ENCODE results near the gene STS. TPM values are rescaled to one million over a fixed set of nuclear protein-coding genes. Genes with fewer than 3 reads are reported as not detected.
A peak's percentile ranks its signal among the peaks of the same experiment; 100 is the strongest.

STS gene
- total and polyA plus RNA-seq, 4 experiments from 2014 or later: 0.04 to 1.7 (median 0.83) TPM

DNA sequence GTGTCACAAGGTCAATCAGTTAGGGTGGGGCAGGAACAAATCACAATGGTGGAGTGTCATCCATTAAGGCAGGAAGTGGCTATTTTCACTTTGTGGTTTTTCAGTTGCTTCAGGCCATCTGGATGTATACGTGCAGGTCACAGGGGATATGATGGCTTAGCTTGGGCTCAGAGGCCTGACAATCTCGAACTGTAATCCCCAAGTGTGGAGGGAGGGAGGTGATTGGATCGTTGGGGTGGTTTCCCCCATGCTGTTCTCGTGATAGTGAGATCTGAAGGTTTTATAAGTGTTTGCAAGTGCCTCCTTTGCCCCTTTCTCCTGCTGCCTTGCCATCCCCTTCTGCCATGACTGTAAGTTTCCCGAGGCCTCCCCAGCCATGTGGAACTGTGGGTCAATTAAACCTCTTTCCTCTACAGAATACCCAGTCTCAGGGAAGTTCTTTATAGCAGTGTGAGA is 36.7 kb upstream of the STS start:
- H3K4me3 ChIP-seq (ENCODE audit: low read length in 2 of 2): no peak overlapping the region
- intact Hi-C loops (cut with micrococcal nuclease): no loop called here
- peak overlapping the region in 2 of 8 donors; percentile 12 to 44 for H3K4me3 Mint-ChIP-seq

DNA sequence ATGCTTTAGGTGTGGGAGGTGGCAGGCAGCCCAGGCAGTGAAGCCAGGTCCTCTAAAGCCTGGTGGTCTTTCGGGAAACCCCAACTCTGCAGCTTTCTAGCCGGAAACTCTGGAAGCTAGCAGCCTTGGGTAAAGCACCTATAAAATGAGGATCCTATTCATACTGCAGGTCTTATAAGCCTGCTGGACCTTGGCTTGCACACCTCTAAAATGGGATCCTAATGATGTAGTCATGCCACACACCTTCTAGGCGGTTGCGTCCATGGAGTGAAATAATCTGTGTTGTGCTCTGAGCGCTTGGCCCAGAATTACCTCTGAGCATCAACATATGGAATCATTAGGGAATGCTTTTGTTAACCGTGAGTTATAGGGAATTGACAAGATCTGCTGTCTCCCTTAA is 36.0 kb upstream of the STS start:
- no peak overlapping the region for H3K4me3 ChIP-seq (ENCODE audit: low read length in 2 of 2)
- no peaks in the 10 kb centered on the region for H3K27me3 Mint-ChIP-seq
- H3K36me3 Mint-ChIP-seq: peaks cover 9 to 22% of the 10 kb centered on the region in 2 donors
- H3K9me3 ChIP-seq (ENCODE audit: control insufficient read depth in 1 of 2, low read length in 2 of 2): no peaks in the 10 kb centered on the region
- peak overlapping the region in 1 of 7 donors; percentile 12 for H3K27ac Mint-ChIP-seq
- no peak overlapping the region for H3K4me3 Mint-ChIP-seq
- H3K27ac ChIP-seq (ENCODE audit: low read depth, low read length): no peak overlapping the region
- H3K36me3 ChIP-seq (ENCODE audit: insufficient read depth, low read length): no peaks in the 10 kb centered on the region
- intact Hi-C loops (cut with micrococcal nuclease): no loop called here
- H3K4me1 ChIP-seq (ENCODE audit: insufficient read depth, low read length): peaks cover 5% of the 10 kb centered on the region
- no peaks in the 10 kb centered on the region for H3K9me3 Mint-ChIP-seq
- ChIA-PET CTCF (ENCODE audit: partially characterized antibody) (no interaction called here), POLR2A (ENCODE audit: partially characterized antibody) (no interaction called here)
- H3K4me1 Mint-ChIP-seq: peaks cover 14 to 51% (median 26%) of the 10 kb centered on the region in 4 donors
- DNase-seq: no peak
- H3K27me3 ChIP-seq (ENCODE audit: insufficient read depth, low read length): no peaks in the 10 kb centered on the region

More for the DNA sequence above, 36.7 kb upstream of the STS start:
- Mint-ChIP-seq H3K36me3 (peaks cover 10 to 21% of the 10 kb centered on the region in 2 donors), H3K27ac (peak overlapping the region in 6 of 7 donors; percentile 14 to 83 (median 64)), H3K4me1 (peaks cover 14 to 51% (median 26%) of the 10 kb centered on the region in 4 donors), H3K27me3 (no peaks in the 10 kb centered on the region), H3K9me3 (no peaks in the 10 kb centered on the region)
- CTCF ChIA-PET (ENCODE audit: partially characterized antibody): no interaction called here
- DNase-seq: peak in 1 of 5 donors; percentile 2
- Histone ChIP-seq H3K4me1 (ENCODE audit: insufficient read depth, low read length) (peaks cover 5% of the 10 kb centered on the region), H3K27ac (ENCODE audit: low read depth, low read length) (no peak overlapping the region), H3K36me3 (ENCODE audit: insufficient read depth, low read length) (no peaks in the 10 kb centered on the region), H3K27me3 (ENCODE audit: insufficient read depth, low read length) (no peaks in the 10 kb centered on the region), H3K9me3 (ENCODE audit: control insufficient read depth in 1 of 2, low read length in 2 of 2) (no peaks in the 10 kb centered on the region)
- POLR2A ChIA-PET (ENCODE audit: partially characterized antibody): no interaction called here

DNA sequence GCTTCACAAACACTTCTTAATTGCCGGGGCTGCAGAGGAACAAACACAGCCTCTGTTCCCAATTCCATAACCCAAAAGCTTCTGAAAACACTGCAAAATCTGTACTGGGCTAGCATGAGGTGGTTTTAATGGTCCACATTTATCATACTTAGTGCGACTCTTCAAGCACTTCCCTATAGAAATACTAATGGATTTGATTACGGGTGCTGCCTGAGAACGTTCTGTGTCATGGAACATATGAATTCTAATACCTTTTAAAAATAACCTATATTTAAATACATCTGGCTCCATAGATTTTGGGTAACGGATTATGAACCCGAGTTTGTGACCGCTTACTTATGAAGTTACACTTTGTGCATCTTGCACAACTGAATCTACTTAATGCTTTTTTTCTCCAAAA is 35.4 kb upstream of the STS start:
- intact Hi-C loops (cut with micrococcal nuclease): no loop called here
- peaks cover 7 to 27% of the 10 kb centered on the region in 2 donors for H3K36me3 Mint-ChIP-seq
- peaks cover 0 to under 1% (median 0%) of the 10 kb centered on the region in 8 donors for H3K9me3 Mint-ChIP-seq
- DNase-seq: no peak
- Histone ChIP-seq H3K4me3 (ENCODE audit: low read length in 2 of 2) (no peak overlapping the region), H3K9me3 (ENCODE audit: control insufficient read depth in 1 of 2, low read length in 2 of 2) (no peaks in the 10 kb centered on the region), H3K36me3 (ENCODE audit: insufficient read depth, low read length) (no peaks in the 10 kb centered on the region), H3K27me3 (ENCODE audit: insufficient read depth, low read length) (no peaks in the 10 kb centered on the region), H3K27ac (ENCODE audit: low read depth, low read length) (no peak overlapping the region), H3K4me1 (ENCODE audit: insufficient read depth, low read length) (peaks cover 5% of the 10 kb centered on the region)
- H3K27me3 Mint-ChIP-seq: no peaks in the 10 kb centered on the region
- peaks cover 14 to 50% (median 27%) of the 10 kb centered on the region in 4 donors for H3K4me1 Mint-ChIP-seq
- H3K4me3 Mint-ChIP-seq: no peak overlapping the region
- no peak overlapping the region for H3K27ac Mint-ChIP-seq
- CTCF ChIA-PET (ENCODE audit: partially characterized antibody): no interaction called here
- POLR2A ChIA-PET (ENCODE audit: partially characterized antibody): no interaction called here

DNA sequence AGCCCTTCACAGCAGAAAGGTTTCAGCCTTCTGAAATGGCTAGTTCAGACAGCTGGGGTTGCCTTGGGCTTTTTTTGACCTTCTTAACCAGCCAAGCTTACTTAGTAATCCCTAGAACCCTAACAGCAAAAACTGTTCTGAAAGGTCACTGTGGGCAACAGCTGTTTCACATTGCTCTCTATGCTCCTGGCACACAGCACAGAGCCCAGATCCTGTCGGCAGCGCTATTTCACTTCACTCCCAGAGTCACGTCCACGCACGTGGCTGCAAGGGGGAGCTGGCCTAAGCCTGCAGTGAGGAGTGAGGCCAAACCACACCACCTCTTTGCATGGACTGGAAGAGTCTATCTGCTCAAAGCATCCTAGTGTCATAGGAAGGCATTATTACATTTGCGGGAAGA is 32.0 kb upstream of the STS start:
- no peak overlapping the region for H3K4me3 Mint-ChIP-seq
- H3K27ac Mint-ChIP-seq: peak overlapping the region in 1 of 7 donors; percentile 31

DNA sequence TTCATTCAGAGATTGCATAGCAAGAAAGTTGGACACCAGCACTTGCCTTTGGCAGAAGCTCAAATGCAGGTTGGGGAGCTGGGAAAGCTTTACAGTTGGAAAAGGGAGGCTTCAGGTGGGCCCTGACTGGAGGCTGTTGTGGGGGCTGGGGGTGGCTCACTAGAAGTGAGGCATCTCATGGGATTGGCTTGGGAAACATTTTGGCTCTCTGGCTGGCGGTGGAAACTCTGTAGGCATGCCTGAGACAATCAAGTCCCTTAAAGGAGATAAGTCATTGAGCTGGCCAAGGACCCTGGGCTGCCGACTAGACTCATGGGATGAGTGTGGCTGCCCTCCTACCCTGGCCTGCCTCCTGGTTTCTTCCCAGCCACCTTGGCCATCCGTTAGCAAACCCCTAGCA is 31.4 kb upstream of the STS start:
- H3K4me3 ChIP-seq (ENCODE audit: low read length in 2 of 2): no peak overlapping the region
- H3K27me3 ChIP-seq (ENCODE audit: insufficient read depth, low read length): no peaks in the 10 kb centered on the region
- no peaks in the 10 kb centered on the region for H3K9me3 ChIP-seq (ENCODE audit: control insufficient read depth in 1 of 2, low read length in 2 of 2)
- H3K36me3 ChIP-seq (ENCODE audit: insufficient read depth, low read length): no peaks in the 10 kb centered on the region
- peaks cover 9 to 42% of the 10 kb centered on the region in 2 donors for H3K36me3 Mint-ChIP-seq
- ChIA-PET CTCF (ENCODE audit: partially characterized antibody) (no interaction called here), POLR2A (ENCODE audit: partially characterized antibody) (no interaction called here)
- H3K27ac ChIP-seq (ENCODE audit: low read depth, low read length): no peak overlapping the region
- no peak overlapping the region for H3K4me3 Mint-ChIP-seq
- peaks cover 8% of the 10 kb centered on the region for H3K4me1 ChIP-seq (ENCODE audit: insufficient read depth, low read length)
- H3K27ac Mint-ChIP-seq: peak overlapping the region in 1 of 7 donors; percentile 36
- H3K27me3 Mint-ChIP-seq: no peaks in the 10 kb centered on the region
- intact Hi-C loops (cut with micrococcal nuclease): no loop called here
- no peak for DNase-seq
- peaks cover 9 to 43% (median 29%) of the 10 kb centered on the region in 4 donors for H3K4me1 Mint-ChIP-seq
- peaks cover 0 to 6% (median 0%) of the 10 kb centered on the region in 8 donors for H3K9me3 Mint-ChIP-seq

More for the DNA sequence above, 32.0 kb upstream of the STS start:
- Histone ChIP-seq H3K4me1 (ENCODE audit: insufficient read depth, low read length) (peaks cover 12% of the 10 kb centered on the region), H3K36me3 (ENCODE audit: insufficient read depth, low read length) (no peaks in the 10 kb centered on the region), H3K9me3 (ENCODE audit: control insufficient read depth in 1 of 2, low read length in 2 of 2) (no peaks in the 10 kb centered on the region), H3K27me3 (ENCODE audit: insufficient read depth, low read length) (no peaks in the 10 kb centered on the region), H3K4me3 (ENCODE audit: low read length in 2 of 2) (no peak overlapping the region), H3K27ac (ENCODE audit: low read depth, low read length) (no peak overlapping the region)
- intact Hi-C loops (cut with micrococcal nuclease): no loop called here
- POLR2A ChIA-PET (ENCODE audit: partially characterized antibody): no interaction called here
- Mint-ChIP-seq H3K4me1 (peaks cover 14 to 43% (median 30%) of the 10 kb centered on the region in 4 donors), H3K36me3 (peaks cover 9 to 42% of the 10 kb centered on the region in 2 donors), H3K27me3 (no peaks in the 10 kb centered on the region), H3K9me3 (peaks cover 0 to 6% (median 0%) of the 10 kb centered on the region in 8 donors)
- CTCF ChIA-PET (ENCODE audit: partially characterized antibody): no interaction called here
- no peak for DNase-seq

DNA sequence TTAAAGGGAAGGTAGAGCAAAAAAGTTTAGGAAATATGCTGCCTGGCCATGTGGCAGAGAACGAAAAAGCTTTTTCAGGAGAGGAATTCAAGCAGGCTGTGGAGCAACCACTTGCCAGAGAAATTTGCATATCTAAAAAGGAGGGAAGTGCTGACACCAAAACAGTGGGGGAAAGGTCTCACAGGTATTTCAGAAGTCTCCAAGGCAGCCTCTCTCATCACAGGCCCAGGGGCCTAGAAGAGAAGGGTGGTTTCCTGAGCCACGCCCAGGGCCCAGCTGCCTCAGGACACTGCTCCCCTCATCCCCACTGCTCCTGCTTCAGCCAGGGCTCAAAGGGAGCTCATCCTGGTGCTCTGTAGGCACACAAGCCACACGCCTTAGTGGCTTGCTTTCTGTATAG is 29.9 kb upstream of the STS start:
- Mint-ChIP-seq H3K36me3 (peaks cover 9 to 42% of the 10 kb centered on the region in 2 donors), H3K27ac (peak overlapping the region in 1 of 7 donors; percentile 7), H3K9me3 (peaks cover 0 to 6% (median 0%) of the 10 kb centered on the region in 8 donors), H3K4me3 (no peak overlapping the region), H3K4me1 (peaks cover 9 to 52% (median 28%) of the 10 kb centered on the region in 4 donors), H3K27me3 (no peaks in the 10 kb centered on the region)
- Histone ChIP-seq H3K27me3 (ENCODE audit: insufficient read depth, low read length) (no peaks in the 10 kb centered on the region), H3K36me3 (ENCODE audit: insufficient read depth, low read length) (no peaks in the 10 kb centered on the region), H3K27ac (ENCODE audit: low read depth, low read length) (no peak overlapping the region), H3K9me3 (ENCODE audit: control insufficient read depth in 1 of 2, low read length in 2 of 2) (no peaks in the 10 kb centered on the region), H3K4me3 (ENCODE audit: low read length in 2 of 2) (no peak overlapping the region), H3K4me1 (ENCODE audit: insufficient read depth, low read length) (peaks cover 8% of the 10 kb centered on the region)
- DNase-seq: no peak
- intact Hi-C loops (cut with micrococcal nuclease): no loop called here
- ChIA-PET POLR2A (ENCODE audit: partially characterized antibody) (no interaction called here), CTCF (ENCODE audit: partially characterized antibody) (no interaction called here)

DNA sequence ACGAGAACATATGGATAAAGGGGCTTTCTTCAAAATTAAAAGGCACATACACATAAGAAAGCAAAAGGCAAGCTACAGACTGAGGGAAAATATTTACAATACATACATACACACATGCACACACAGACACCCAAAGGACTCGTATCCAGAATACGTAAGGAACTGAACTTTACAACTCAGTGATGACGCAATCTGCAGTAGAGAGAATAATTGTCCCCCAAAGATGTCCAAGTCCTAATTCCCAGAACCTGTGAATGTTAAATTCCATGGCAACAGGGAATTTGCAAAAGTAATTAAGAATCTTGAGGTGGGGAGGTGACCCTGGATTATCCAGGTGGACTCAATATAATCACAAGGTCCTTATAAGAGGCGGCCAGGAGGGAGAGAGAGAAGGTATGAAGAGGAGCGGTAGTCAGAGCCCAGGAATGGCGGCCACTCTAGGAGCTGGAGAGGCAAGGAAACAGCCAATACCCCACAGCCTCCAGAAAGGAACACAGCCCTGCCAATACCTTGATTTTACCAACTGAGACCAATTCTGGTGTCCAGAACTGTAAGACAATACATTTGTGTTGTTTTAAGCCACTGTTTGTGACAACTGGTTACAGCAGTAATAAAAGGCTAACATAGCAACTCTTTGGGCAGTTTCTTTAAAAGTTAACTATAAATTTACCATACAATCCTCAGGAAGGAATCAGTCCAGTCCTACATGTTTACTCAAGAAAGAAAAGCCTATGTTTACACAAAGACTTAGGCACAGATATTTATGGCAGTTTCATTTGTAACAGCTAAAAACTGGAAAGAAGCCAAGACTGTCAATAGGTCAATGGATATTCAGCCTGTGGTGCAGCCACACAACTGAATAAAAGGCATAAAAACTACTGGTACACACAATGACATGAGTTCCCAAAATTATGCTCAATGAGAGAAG is 27.3 kb upstream of the STS start:
- Histone ChIP-seq H3K27me3 (ENCODE audit: insufficient read depth, low read length) (no peaks in the 10 kb centered on the region), H3K4me1 (ENCODE audit: insufficient read depth, low read length) (peaks cover 8% of the 10 kb centered on the region), H3K36me3 (ENCODE audit: insufficient read depth, low read length) (no peaks in the 10 kb centered on the region), H3K9me3 (ENCODE audit: control insufficient read depth in 1 of 2, low read length in 2 of 2) (no peaks in the 10 kb centered on the region), H3K27ac (ENCODE audit: low read depth, low read length) (no peak overlapping the region), H3K4me3 (ENCODE audit: low read length in 2 of 2) (no peak overlapping the region)
- Mint-ChIP-seq H3K27me3 (no peaks in the 10 kb centered on the region), H3K4me3 (no peak overlapping the region), H3K36me3 (peaks cover 6 to 39% of the 10 kb centered on the region in 2 donors), H3K4me1 (peaks cover 9 to 52% (median 25%) of the 10 kb centered on the region in 4 donors), H3K27ac (peak overlapping the region in 1 of 7 donors; percentile 38), H3K9me3 (peaks cover 0 to 6% (median 2%) of the 10 kb centered on the region in 8 donors)
- ChIA-PET CTCF (ENCODE audit: partially characterized antibody) (no interaction called here), POLR2A (ENCODE audit: partially characterized antibody) (no interaction called here)
- DNase-seq: no peak
- intact Hi-C loops (cut with micrococcal nuclease): no loop called here

Measured in CD4-positive, alpha-beta memory T cell (primary cell).